ENCODE measurements around the gene IQGAP2. TPM values are rescaled to one million over a fixed set of nuclear protein-coding genes. Genes with fewer than 3 reads are reported as not detected.

The IQGAP2 gene
- total and polyA plus RNA-seq, 3 experiments from 2014 or later = 51.4 to 70.5 (median 62.5) TPM

- Mint-ChIP-seq H3K36me3 (peaks cover 41 to 89% (median 42%) of the 10 kb centered on the region in 3 donors), H3K27me3 (peaks cover 0 to 2% of the 10 kb centered on the region in 2 donors), H3K9me3 (peaks cover 1 to 5% (median 3%) of the 10 kb centered on the region in 5 donors), H3K4me1 (peaks cover 3 to 5% (median 5%) of the 10 kb centered on the region in 3 donors), H3K27ac (no peak overlapping the region), H3K4me3 (no peak overlapping the region)
- H3K27ac ChIP-seq (ENCODE audit: low read depth, low read length) = no peak overlapping the region
- peaks cover 6% of the 10 kb centered on the region for H3K9me3 ChIP-seq (ENCODE audit: low read length)
- ChIA-PET CTCF (interaction anchor here (1.4 kb wide), 1 partner anchor 43 kb away, joined by 3 read pairs; no protein-coding TSS in a partner anchor), POLR2A (no interaction called here)
- H3K4me3 ChIP-seq (ENCODE audit: low read length) = no peak overlapping the region
- peaks cover 26% of the 10 kb centered on the region for H3K36me3 ChIP-seq (ENCODE audit: insufficient read depth, low read length)
- H3K4me1 ChIP-seq (ENCODE audit: insufficient read depth, low read length) = no peaks in the 10 kb centered on the region
- DNase-seq = no peak
- no peaks in the 10 kb centered on the region for H3K27me3 ChIP-seq (ENCODE audit: insufficient read depth, low read length, poor library complexity, severe bottlenecking)
Measured at GRCh38 chr5:76643371-76643770, 240.3 kb downstream of the IQGAP2 start.

- POLR2A ChIA-PET = no interaction called here
- CTCF ChIA-PET = interaction anchor here (1.1 kb wide), 1 partner anchor 125 kb away, joined by 4 read pairs; no protein-coding TSS in a partner anchor
- H3K36me3 Mint-ChIP-seq = peaks cover 36 to 87% (median 52%) of the 10 kb centered on the region in 3 donors
- H3K27ac Mint-ChIP-seq = peak overlapping the region in 1 of 8 donors; percentile 58
- no peak overlapping the region for H3K4me3 Mint-ChIP-seq
- H3K27me3 Mint-ChIP-seq = no peaks in the 10 kb centered on the region
- Histone ChIP-seq H3K36me3 (ENCODE audit: insufficient read depth, low read length) (peaks cover 29% of the 10 kb centered on the region), H3K27ac (ENCODE audit: low read depth, low read length) (no peak overlapping the region), H3K27me3 (ENCODE audit: insufficient read depth, low read length, poor library complexity, severe bottlenecking) (no peaks in the 10 kb centered on the region), H3K4me1 (ENCODE audit: insufficient read depth, low read length) (no peaks in the 10 kb centered on the region), H3K4me3 (ENCODE audit: low read length) (no peak overlapping the region), H3K9me3 (ENCODE audit: low read length) (peaks cover 6% of the 10 kb centered on the region)
- H3K4me1 Mint-ChIP-seq = peaks cover 0 to 2% (median 0%) of the 10 kb centered on the region in 3 donors
- no peak for DNase-seq
- H3K9me3 Mint-ChIP-seq = peaks cover 10 to 15% (median 12%) of the 10 kb centered on the region in 5 donors
Measured at GRCh38 chr5:76649140-76649539, 246.1 kb downstream of the IQGAP2 start.

DNA sequence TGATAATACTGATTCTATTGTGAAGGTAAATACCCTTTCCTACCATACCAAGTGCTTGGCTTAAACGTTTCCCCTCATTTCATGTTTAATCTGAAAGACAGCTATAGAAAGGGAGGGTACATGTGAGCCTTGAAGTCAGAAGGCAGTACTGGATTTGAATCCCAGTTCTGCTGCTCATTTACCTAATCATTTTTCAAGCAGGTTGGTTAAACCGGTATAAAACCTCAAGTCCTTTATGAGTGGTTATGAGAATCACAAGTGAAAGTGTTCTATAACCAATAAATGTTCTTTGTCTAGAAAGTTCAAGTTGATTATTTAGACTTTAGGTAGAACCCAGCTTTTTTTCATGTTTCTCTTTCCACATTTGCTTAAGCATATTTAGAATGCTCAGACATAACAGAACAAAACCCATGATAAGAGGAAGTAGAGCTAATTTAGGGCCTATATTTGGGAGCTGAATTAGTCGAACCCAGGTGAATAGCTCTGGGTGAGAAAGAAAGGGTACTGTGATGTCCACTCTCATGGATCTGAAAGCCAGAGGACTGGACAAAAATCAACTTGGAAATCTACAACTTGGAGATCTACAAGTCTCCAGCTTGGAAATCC lies 249.8 kb downstream of the IQGAP2 start:
- no peak for DNase-seq
- ChIA-PET POLR2A (no interaction called here), CTCF (interaction anchor here (0.6 to 1.0 kb wide), 2 partner anchors 12 to 1348 kb away, joined by 3 read pairs; no protein-coding TSS in a partner anchor)
- Mint-ChIP-seq H3K36me3 (peaks cover 25 to 84% (median 36%) of the 10 kb centered on the region in 3 donors), H3K4me1 (peaks cover 0 to 2% (median 0%) of the 10 kb centered on the region in 3 donors), H3K4me3 (no peak overlapping the region), H3K27ac (peak overlapping the region in 4 of 8 donors; percentile 29 to 61 (median 55)), H3K9me3 (peaks cover 10 to 14% (median 12%) of the 10 kb centered on the region in 5 donors), H3K27me3 (no peaks in the 10 kb centered on the region)
- Histone ChIP-seq H3K27me3 (ENCODE audit: insufficient read depth, low read length, poor library complexity, severe bottlenecking) (no peaks in the 10 kb centered on the region), H3K27ac (ENCODE audit: low read depth, low read length) (no peak overlapping the region), H3K4me1 (ENCODE audit: insufficient read depth, low read length) (no peaks in the 10 kb centered on the region), H3K4me3 (ENCODE audit: low read length) (no peak overlapping the region), H3K9me3 (ENCODE audit: low read length) (peaks cover 4% of the 10 kb centered on the region), H3K36me3 (ENCODE audit: insufficient read depth, low read length) (peaks cover 28% of the 10 kb centered on the region)

GRCh38 chr5:76657091-76657490 lies 254.0 kb downstream of the IQGAP2 start:
- H3K36me3 Mint-ChIP-seq = peaks cover 3 to 87% (median 36%) of the 10 kb centered on the region in 3 donors
- peaks cover 27% of the 10 kb centered on the region for H3K36me3 ChIP-seq (ENCODE audit: insufficient read depth, low read length)
- H3K4me1 Mint-ChIP-seq = no peaks in the 10 kb centered on the region
- no peaks in the 10 kb centered on the region for H3K9me3 ChIP-seq (ENCODE audit: low read length)
- no peaks in the 10 kb centered on the region for H3K4me1 ChIP-seq (ENCODE audit: insufficient read depth, low read length)
- no peaks in the 10 kb centered on the region for H3K27me3 ChIP-seq (ENCODE audit: insufficient read depth, low read length, poor library complexity, severe bottlenecking)
- H3K4me3 ChIP-seq (ENCODE audit: low read length) = no peak overlapping the region
- H3K27ac Mint-ChIP-seq = peak overlapping the region in 2 of 8 donors; percentile 47 to 78
- H3K4me3 Mint-ChIP-seq = no peak overlapping the region
- no peaks in the 10 kb centered on the region for H3K27me3 Mint-ChIP-seq
- CTCF ChIA-PET = interaction anchor here (1.5 kb wide), 1 partner anchor 117 kb away, joined by 4 read pairs; no protein-coding TSS in a partner anchor
- no peak overlapping the region for H3K27ac ChIP-seq (ENCODE audit: low read depth, low read length)
- no peak for DNase-seq
- POLR2A ChIA-PET = no interaction called here
- H3K9me3 Mint-ChIP-seq = no peaks in the 10 kb centered on the region

DNA sequence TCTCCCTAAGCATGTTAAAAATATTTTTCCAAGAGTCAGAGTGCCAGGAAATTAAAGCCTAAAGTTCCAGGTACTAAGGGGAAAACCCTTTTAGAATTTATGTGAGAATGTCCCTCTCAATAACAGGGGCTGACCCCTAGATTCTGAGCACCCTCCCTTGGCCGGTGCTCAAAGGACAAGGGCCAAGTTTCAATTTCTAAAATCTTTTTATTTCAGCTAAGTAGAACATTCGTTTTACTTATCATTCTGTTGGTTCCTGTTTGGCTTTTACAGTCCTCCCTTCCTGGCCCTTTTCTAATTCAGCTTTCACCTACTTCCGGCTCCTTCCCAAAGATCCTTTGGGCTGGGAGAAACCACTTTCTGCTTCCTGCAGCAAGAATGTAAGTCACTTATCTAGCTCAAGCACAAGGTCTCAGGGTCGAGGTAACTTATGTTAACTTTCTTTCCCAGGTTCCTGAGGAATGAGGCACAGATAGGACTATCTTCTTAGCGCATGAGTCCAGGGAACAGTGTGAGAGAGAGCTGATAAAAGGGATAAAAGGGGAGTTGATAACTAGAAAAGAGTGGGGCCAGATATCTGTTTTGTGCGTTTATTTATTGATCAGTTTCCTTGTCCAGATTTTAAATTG lies 254.7 kb downstream of the IQGAP2 start:
- POLR2A ChIA-PET = no interaction called here
- H3K36me3 ChIP-seq (ENCODE audit: insufficient read depth, low read length) = peaks cover 20% of the 10 kb centered on the region

DNA sequence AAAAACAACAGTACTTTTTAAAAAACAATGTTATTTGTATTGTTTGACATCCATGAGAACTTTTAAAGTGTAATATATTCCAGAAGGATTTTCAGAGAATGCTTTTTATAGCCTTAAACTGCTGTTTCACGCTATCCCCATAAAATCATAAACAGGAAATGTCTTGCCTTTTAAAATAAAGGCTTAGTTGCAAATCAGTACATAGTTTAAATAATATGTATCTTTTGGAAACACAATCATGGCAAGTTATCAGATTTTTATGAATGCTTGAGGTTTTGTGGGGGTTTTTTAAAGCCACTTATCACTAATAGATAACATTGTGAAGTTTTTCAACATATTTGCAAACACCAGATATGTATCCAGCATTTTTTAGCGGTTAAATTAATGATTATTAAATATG lies 257.3 kb downstream of the IQGAP2 start:
- CTCF ChIA-PET = interaction anchor here (1.0 kb wide), 1 partner anchor 115 kb away, joined by 3 read pairs; no protein-coding TSS in a partner anchor
- no peak overlapping the region for H3K4me3 Mint-ChIP-seq
- H3K9me3 Mint-ChIP-seq = no peaks in the 10 kb centered on the region
- H3K9me3 ChIP-seq (ENCODE audit: low read length) = no peaks in the 10 kb centered on the region
- peaks cover 16% of the 10 kb centered on the region for H3K36me3 ChIP-seq (ENCODE audit: insufficient read depth, low read length)
- no peak overlapping the region for H3K4me3 ChIP-seq (ENCODE audit: low read length)
- no peaks in the 10 kb centered on the region for H3K4me1 ChIP-seq (ENCODE audit: insufficient read depth, low read length)
- H3K27ac ChIP-seq (ENCODE audit: low read depth, low read length) = no peak overlapping the region
- POLR2A ChIA-PET = no interaction called here
- no peaks in the 10 kb centered on the region for H3K27me3 Mint-ChIP-seq
- no peak overlapping the region for H3K27ac Mint-ChIP-seq
- no peaks in the 10 kb centered on the region for H3K27me3 ChIP-seq (ENCODE audit: insufficient read depth, low read length, poor library complexity, severe bottlenecking)
- H3K4me1 Mint-ChIP-seq = peaks cover 0 to 2% (median 0%) of the 10 kb centered on the region in 3 donors
- DNase-seq = no peak
- peaks cover 3 to 90% (median 37%) of the 10 kb centered on the region in 3 donors for H3K36me3 Mint-ChIP-seq

More for the DNA sequence above, 254.7 kb downstream of the IQGAP2 start:
- Histone ChIP-seq H3K27me3 (ENCODE audit: insufficient read depth, low read length, poor library complexity, severe bottlenecking) (no peaks in the 10 kb centered on the region), H3K4me1 (ENCODE audit: insufficient read depth, low read length) (no peaks in the 10 kb centered on the region), H3K4me3 (ENCODE audit: low read length) (no peak overlapping the region), H3K27ac (ENCODE audit: low read depth, low read length) (peak overlapping the region; percentile 5), H3K9me3 (ENCODE audit: low read length) (no peaks in the 10 kb centered on the region)
- no peak for DNase-seq
- H3K36me3 Mint-ChIP-seq = peaks cover 3 to 87% (median 42%) of the 10 kb centered on the region in 3 donors
- peaks cover 0 to 2% (median 0%) of the 10 kb centered on the region in 3 donors for H3K4me1 Mint-ChIP-seq
- CTCF ChIA-PET = interaction anchor here (0.8 to 2.2 kb wide), 2 partner anchors 10 to 117 kb away, joined by 3 to 6 read pairs; no protein-coding TSS in a partner anchor
- H3K4me3 Mint-ChIP-seq = no peak overlapping the region
- no peaks in the 10 kb centered on the region for H3K9me3 Mint-ChIP-seq
- H3K27me3 Mint-ChIP-seq = no peaks in the 10 kb centered on the region
- peak overlapping the region in 2 of 8 donors; percentile 57 to 58 for H3K27ac Mint-ChIP-seq

GRCh38 chr5:76662521-76662920 lies 259.4 kb downstream of the IQGAP2 start:
- H3K4me3 Mint-ChIP-seq = no peak overlapping the region
- no peak for DNase-seq

GRCh38 chr5:76663573-76663972 lies 260.5 kb downstream of the IQGAP2 start:
- no peaks in the 10 kb centered on the region for H3K9me3 Mint-ChIP-seq
- CTCF ChIA-PET = no interaction called here

More at GRCh38 chr5:76662521-76662920, 259.4 kb downstream of the IQGAP2 start:
- H3K27ac Mint-ChIP-seq = peak overlapping the region in 2 of 8 donors; percentile 18 to 76
- H3K27me3 Mint-ChIP-seq = no peaks in the 10 kb centered on the region
- no peaks in the 10 kb centered on the region for H3K9me3 Mint-ChIP-seq
- CTCF ChIA-PET = interaction anchor here (1.4 kb wide), 1 partner anchor 15 kb away, joined by 3 read pairs; no protein-coding TSS in a partner anchor
- H3K27ac ChIP-seq (ENCODE audit: low read depth, low read length) = no peak overlapping the region
- H3K4me3 ChIP-seq (ENCODE audit: low read length) = no peak overlapping the region
- no peaks in the 10 kb centered on the region for H3K27me3 ChIP-seq (ENCODE audit: insufficient read depth, low read length, poor library complexity, severe bottlenecking)
- peaks cover 0 to 2% (median 0%) of the 10 kb centered on the region in 3 donors for H3K4me1 Mint-ChIP-seq
- peaks cover 5 to 96% (median 39%) of the 10 kb centered on the region in 3 donors for H3K36me3 Mint-ChIP-seq
- H3K4me1 ChIP-seq (ENCODE audit: insufficient read depth, low read length) = no peaks in the 10 kb centered on the region
- POLR2A ChIA-PET = no interaction called here
- no peaks in the 10 kb centered on the region for H3K9me3 ChIP-seq (ENCODE audit: low read length)
- H3K36me3 ChIP-seq (ENCODE audit: insufficient read depth, low read length) = peaks cover 29% of the 10 kb centered on the region

More at GRCh38 chr5:76663573-76663972, 260.5 kb downstream of the IQGAP2 start:
- Histone ChIP-seq H3K27ac (ENCODE audit: low read depth, low read length) (no peak overlapping the region), H3K9me3 (ENCODE audit: low read length) (no peaks in the 10 kb centered on the region), H3K4me3 (ENCODE audit: low read length) (no peak overlapping the region), H3K27me3 (ENCODE audit: insufficient read depth, low read length, poor library complexity, severe bottlenecking) (no peaks in the 10 kb centered on the region), H3K4me1 (ENCODE audit: insufficient read depth, low read length) (no peaks in the 10 kb centered on the region), H3K36me3 (ENCODE audit: insufficient read depth, low read length) (peaks cover 24% of the 10 kb centered on the region)
- POLR2A ChIA-PET = no interaction called here
- no peak overlapping the region for H3K27ac Mint-ChIP-seq
- H3K4me3 Mint-ChIP-seq = no peak overlapping the region
- H3K36me3 Mint-ChIP-seq = peaks cover 7 to 93% (median 31%) of the 10 kb centered on the region in 3 donors
- peaks cover 0 to 2% (median 0%) of the 10 kb centered on the region in 3 donors for H3K4me1 Mint-ChIP-seq
- no peak for DNase-seq
- H3K27me3 Mint-ChIP-seq = no peaks in the 10 kb centered on the region
